Vagina (tissue), 2 donors: ENCODE measurements around the gene INPP4B. TPM values are rescaled to one million over a fixed set of nuclear protein-coding genes. Genes with fewer than 3 reads are reported as not detected.

Experiments used
- DNase-seq, 2 donors: peaks; one replicate each; pipeline ENCODE4 v3.0.0-alpha.2; 2017; ENCODE audit errors: extremely low spot score in 2 of 2
- H3K27ac ChIP-seq: fragments of 200-600 bp; sonication (generic); one replicate; pipeline ENCODE4 v1.5.1; 2019
- H3K27me3 ChIP-seq: fragments of 200-600 bp; sonication (generic); one replicate; pipeline ENCODE4 v1.5.1; 2019
- H3K36me3 ChIP-seq, 2 donors: fragments of 200-600 bp; sonication (generic); one replicate each; pipeline ENCODE4 v1.5.1; 2017 to 2019
- H3K4me1 ChIP-seq: fragments of 200-600 bp; sonication (generic); one replicate; pipeline ENCODE4 v1.5.1; 2019
- H3K4me3 ChIP-seq, 2 donors: fragments of 200-600 bp; sonication (generic); 1 replicate in 1 of 2; 2 replicates in 1 of 2; pipeline ENCODE4 v1.5.1; 2016 to 2019
- H3K9me3 ChIP-seq: fragments of 200-600 bp; sonication (generic); one replicate; pipeline ENCODE4 v1.5.1; 2019
- POLR2A ChIP-seq, 2 donors: fragments of 450-650 bp; IDR thresholded peaks; one replicate each; pipeline ENCODE4 v1.6.1; 2017; ENCODE audit warnings: antibody characterized with exemption in 2 of 2, mild to moderate bottlenecking in 2 of 2, moderate library complexity in 2 of 2
- POLR2AphosphoS5 ChIP-seq, 2 donors: sonication (generic); formaldehyde crosslinking; IDR thresholded peaks; one replicate each; pipeline ENCODE4 v1.9.0; 2017; ENCODE audit warnings: antibody characterized with exemption in 2 of 2, mild to moderate bottlenecking in 2 of 2, low read depth in 1 of 2; ENCODE audit not compliant: insufficient read depth in 1 of 2
- intact Hi-C: fragments of 100-400 bp; cut with DNase I; formaldehyde crosslinking; loops from one replicate; pipeline ENCODE4 v1.15.1; 2023
- total RNA-seq: library from RNA; depleted of rRNA; stranded (reverse); fragments of >200 nt; gene quantifications from one replicate; pipeline ENCODE4 v1.2.3, GENCODE V29; 2016
- TF ChIP-seq, protein P1 (sequence below), 3 experiments: fragments of 450-650 bp in 2 of 3; fragments of 200-600 bp in 1 of 3; sonication (generic) in 1 of 3; IDR thresholded peaks; one replicate each; pipeline ENCODE4 v1.5.1; 2017 to 2019; ENCODE audit warnings: antibody characterized with exemption in 3 of 3, mild to moderate bottlenecking in 2 of 3, moderate library complexity in 2 of 3

The INPP4B gene
- total RNA-seq, 1 donor from 2014 or later, result 21.1 TPM

DNA sequence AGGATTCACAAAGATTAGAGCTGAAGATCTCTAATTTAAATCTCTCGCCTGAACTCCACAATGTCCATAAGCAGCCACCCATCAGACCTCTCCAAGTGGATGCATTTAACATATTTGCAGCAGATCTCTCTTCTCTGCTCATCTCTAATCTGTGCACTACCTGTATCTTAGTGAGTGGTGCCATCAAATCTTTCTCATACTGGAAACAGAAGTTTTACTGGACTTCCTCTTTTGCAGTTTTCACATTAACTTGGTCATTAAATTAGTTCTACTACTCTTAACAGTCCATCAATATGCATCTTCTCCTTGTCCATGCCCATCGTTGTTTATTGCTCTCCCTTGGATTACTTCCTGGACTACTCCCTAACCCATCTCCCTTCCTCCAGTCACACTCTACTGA is 721.2 kb downstream of the INPP4B start:
- Histone ChIP-seq H3K4me3 (no peak overlapping the region), H3K27me3 (no peaks in the 10 kb centered on the region), H3K27ac (no peak overlapping the region), H3K4me1 (peaks cover 15% of the 10 kb centered on the region), H3K9me3 (no peaks in the 10 kb centered on the region), H3K36me3 (no peaks in the 10 kb centered on the region)
- DNase-seq, result no peak
- intact Hi-C loops, result loop anchor here (10.0 kb wide), 1 partner anchor 720 kb away; the partner anchor contains the start of gene INPP4B
- TF ChIP-seq POLR2A (IDR thresholded peaks at IDR 0.05), result no peak
- no peak for TF ChIP-seq POLR2AphosphoS5 (IDR thresholded peaks at IDR 0.05; ENCODE audit: insufficient read depth in 1 of 2, low read depth in 1 of 2)
- TF ChIP-seq, protein P1, sequence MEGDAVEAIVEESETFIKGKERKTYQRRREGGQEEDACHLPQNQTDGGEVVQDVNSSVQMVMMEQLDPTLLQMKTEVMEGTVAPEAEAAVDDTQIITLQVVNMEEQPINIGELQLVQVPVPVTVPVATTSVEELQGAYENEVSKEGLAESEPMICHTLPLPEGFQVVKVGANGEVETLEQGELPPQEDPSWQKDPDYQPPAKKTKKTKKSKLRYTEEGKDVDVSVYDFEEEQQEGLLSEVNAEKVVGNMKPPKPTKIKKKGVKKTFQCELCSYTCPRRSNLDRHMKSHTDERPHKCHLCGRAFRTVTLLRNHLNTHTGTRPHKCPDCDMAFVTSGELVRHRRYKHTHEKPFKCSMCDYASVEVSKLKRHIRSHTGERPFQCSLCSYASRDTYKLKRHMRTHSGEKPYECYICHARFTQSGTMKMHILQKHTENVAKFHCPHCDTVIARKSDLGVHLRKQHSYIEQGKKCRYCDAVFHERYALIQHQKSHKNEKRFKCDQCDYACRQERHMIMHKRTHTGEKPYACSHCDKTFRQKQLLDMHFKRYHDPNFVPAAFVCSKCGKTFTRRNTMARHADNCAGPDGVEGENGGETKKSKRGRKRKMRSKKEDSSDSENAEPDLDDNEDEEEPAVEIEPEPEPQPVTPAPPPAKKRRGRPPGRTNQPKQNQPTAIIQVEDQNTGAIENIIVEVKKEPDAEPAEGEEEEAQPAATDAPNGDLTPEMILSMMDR (IDR thresholded peaks at IDR 0.05), result no peak

DNA sequence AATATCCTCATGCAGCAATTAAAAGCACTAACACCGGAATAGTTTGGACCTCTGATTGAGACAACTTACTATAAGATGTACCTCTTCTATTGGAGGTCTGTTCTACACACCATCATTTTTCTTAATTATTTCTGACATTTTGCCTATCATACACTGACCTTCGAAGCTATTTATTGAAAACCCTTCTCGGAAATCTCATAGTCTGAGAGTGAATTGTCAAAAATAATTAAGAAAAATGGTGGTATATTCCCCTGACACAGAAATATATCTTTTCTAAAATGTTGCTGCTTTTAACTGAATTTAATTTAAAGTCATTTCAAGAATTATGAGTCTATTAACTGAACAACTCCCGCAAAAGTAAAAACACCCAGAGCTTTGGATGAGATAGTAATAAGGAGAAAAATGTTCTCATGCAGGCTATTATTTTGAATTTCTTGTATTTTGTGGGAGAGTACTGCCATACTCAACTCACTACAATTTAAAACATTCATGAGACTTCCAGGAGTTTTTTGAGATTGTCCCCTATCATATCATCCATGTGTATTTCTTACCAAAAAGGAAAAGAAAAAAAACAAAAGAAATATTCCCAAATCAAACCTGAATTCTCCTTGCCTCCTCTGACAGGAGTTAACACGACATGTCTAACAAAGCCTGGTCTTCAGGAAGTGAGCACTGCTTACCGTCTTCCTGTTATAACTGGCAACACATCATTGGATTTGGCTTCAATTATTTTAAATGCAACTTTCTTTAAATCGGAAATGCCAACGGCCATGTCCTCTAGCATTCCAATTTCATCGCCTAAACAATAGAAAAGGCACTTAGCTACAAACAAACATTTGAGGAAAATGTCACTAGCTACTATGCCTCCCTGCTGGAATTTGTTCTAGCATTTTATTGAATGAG is 724.4 kb downstream of the INPP4B start:
- no peaks in the 10 kb centered on the region for H3K27me3 ChIP-seq
- TF ChIP-seq POLR2AphosphoS5 (IDR thresholded peaks at IDR 0.05; ENCODE audit: insufficient read depth in 1 of 2, low read depth in 1 of 2) (peak in 1 of 2 donors; percentile 78), POLR2A (IDR thresholded peaks at IDR 0.05) (no peak)
- TF ChIP-seq, protein P1 (IDR thresholded peaks at IDR 0.05), result no peak
- H3K4me3 ChIP-seq, result no peak overlapping the region
- no peaks in the 10 kb centered on the region for H3K4me1 ChIP-seq
- no peak overlapping the region for H3K27ac ChIP-seq
- no peak for DNase-seq
- intact Hi-C loops, result loop anchor here (10.0 kb wide), 1 partner anchor 723 kb away; the partner anchor contains the start of gene INPP4B
- H3K36me3 ChIP-seq, result no peaks in the 10 kb centered on the region
- no peaks in the 10 kb centered on the region for H3K9me3 ChIP-seq

DNA sequence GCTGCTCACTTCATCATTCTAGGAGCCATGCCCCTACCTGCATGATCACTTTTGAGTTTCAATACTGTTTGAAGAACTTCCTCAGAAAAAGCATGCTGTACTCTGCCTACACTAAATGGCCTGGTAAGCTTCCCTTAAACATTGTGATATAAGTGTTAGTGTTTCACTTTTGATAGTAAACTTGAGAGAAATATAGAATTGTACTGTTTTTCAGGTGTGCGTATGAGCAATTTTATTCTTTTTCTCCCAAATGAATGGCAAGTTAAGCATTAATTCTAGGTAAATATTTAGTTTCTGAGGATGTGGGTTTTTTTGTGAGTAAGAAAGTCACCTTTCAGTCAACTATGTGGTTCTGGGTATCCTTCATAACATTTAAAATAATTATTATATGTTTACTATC is 725.2 kb downstream of the INPP4B start:
- no peaks in the 10 kb centered on the region for H3K4me1 ChIP-seq
- H3K27me3 ChIP-seq, result no peaks in the 10 kb centered on the region
- no peak for TF ChIP-seq POLR2AphosphoS5 (IDR thresholded peaks at IDR 0.05; ENCODE audit: insufficient read depth in 1 of 2, low read depth in 1 of 2)
- no peak for TF ChIP-seq POLR2A (IDR thresholded peaks at IDR 0.05)
- TF ChIP-seq, protein P1 (IDR thresholded peaks at IDR 0.05), result no peak
- H3K27ac ChIP-seq, result no peak overlapping the region
- H3K4me3 ChIP-seq, result no peak overlapping the region
- H3K9me3 ChIP-seq, result no peaks in the 10 kb centered on the region
- intact Hi-C loops, result loop anchor here (10.0 kb wide), 1 partner anchor 724 kb away; the partner anchor contains the start of gene INPP4B
- DNase-seq, result no peak
- no peaks in the 10 kb centered on the region for H3K36me3 ChIP-seq

DNA sequence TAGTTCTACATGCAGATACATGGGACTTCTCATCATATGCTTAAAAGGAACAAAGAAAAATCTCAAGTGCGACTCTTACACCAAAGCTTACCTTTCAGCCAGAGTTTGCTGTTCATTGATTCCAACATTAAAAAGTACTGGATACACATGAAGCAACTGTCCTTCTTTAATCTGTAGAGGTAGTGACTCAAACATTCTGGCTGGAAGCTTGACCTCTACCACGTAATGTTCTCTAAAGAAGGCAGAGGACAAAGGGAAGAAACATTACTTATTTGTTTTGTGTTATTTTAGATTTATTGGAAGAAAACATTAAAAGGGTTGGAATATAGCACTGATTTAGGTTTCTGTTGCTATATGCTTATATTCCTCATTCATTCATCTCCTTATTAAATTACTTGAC is 733.6 kb downstream of the INPP4B start:
- Histone ChIP-seq H3K27me3 (no peaks in the 10 kb centered on the region), H3K27ac (no peak overlapping the region), H3K9me3 (no peaks in the 10 kb centered on the region), H3K4me1 (no peaks in the 10 kb centered on the region), H3K36me3 (no peaks in the 10 kb centered on the region), H3K4me3 (no peak overlapping the region)
- TF ChIP-seq POLR2AphosphoS5 (IDR thresholded peaks at IDR 0.05; ENCODE audit: insufficient read depth in 1 of 2, low read depth in 1 of 2) (no peak), POLR2A (IDR thresholded peaks at IDR 0.05) (no peak)
- TF ChIP-seq, protein P1 (IDR thresholded peaks at IDR 0.05), result no peak
- intact Hi-C loops, result no loop called here
- no peak for DNase-seq

DNA sequence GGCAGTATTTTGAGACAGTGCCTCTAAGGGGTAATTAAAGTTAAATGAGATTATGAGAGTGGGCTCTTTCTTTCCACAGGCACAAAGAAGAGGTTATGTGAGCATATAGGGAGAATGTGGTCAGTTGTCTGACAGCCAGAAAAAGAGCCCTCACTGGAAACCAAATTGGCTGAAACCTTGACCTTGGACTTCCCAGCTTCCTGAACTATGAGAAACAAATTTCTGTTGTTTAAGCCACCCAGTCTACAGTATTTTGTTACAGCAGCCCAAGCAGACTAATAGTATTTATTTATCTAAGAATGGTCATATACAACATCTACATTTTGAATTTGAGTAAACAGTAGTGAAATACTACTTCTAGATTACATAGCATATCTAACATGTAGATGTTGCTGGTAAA is 736.0 kb downstream of the INPP4B start:
- Histone ChIP-seq H3K9me3 (no peaks in the 10 kb centered on the region), H3K4me1 (no peaks in the 10 kb centered on the region), H3K4me3 (no peak overlapping the region), H3K27me3 (no peaks in the 10 kb centered on the region), H3K36me3 (no peaks in the 10 kb centered on the region), H3K27ac (no peak overlapping the region)
- intact Hi-C loops, result no loop called here
- no peak for DNase-seq
- TF ChIP-seq POLR2A (IDR thresholded peaks at IDR 0.05) (no peak), POLR2AphosphoS5 (IDR thresholded peaks at IDR 0.05; ENCODE audit: insufficient read depth in 1 of 2, low read depth in 1 of 2) (no peak)
- TF ChIP-seq, protein P1 (IDR thresholded peaks at IDR 0.05), result no peak
